Activated CD4-positive, alpha-beta T cell treated with anti-CD3 and anti-CD28 coated beads, Interleukin-2, amount 50 U/mL, for 1 hour (primary cell): ENCODE data around the gene NR1D1.
A peak's percentile ranks its signal among the peaks of the same experiment; 100 is the strongest.

ENCODE experiments used
- DNase-seq: peaks from one replicate; pipeline ENCODE4 v3.0.0-alpha.2; 2020

Gene NR1D1

GRCh38 chr17:40095944-40096791, 4.2 kb downstream of the NR1D1 start:
- DNase-seq: peak; percentile 65

GRCh38 chr17:40095351-40095943, 4.9 kb downstream of the NR1D1 start:
- DNase-seq: no peak

GRCh38 chr17:40094874-40095273, 5.5 kb downstream of the NR1D1 start:
- no peak for DNase-seq

DNA sequence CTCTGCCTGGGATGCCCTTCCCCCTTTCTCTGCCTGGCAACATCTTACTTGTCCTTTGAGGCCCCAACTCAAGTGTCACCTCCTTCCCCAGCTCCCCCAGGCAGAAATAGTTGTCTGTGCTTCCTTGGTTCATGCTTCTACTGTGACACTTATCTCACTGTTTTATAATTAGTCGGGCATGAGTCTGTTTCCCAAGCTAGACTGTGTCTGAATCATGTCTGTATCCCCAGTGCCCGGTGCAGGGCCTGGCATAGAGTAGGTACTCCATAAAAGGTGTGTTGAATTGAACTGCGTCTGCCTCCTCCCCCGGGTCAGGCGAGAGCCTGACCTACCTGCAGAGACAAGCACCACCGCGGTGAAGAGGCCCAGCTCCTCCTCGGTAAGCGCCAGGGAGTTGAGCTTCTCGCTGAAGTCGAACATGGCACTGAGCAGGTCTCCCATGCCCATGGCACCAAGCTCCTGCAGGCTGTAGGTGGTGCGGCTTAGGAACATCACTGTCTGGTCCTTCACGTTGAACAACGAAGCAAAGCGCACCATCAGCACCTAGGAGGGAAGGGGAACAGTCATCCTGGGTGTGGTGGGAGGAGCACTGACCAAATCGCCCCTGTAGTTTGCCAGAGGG, 6.7 kb downstream of the NR1D1 start:
- no peak for DNase-seq

- no peak for DNase-seq
Observed at GRCh38 chr17:40093005-40093579, 7.3 kb downstream of the NR1D1 start.

DNA sequence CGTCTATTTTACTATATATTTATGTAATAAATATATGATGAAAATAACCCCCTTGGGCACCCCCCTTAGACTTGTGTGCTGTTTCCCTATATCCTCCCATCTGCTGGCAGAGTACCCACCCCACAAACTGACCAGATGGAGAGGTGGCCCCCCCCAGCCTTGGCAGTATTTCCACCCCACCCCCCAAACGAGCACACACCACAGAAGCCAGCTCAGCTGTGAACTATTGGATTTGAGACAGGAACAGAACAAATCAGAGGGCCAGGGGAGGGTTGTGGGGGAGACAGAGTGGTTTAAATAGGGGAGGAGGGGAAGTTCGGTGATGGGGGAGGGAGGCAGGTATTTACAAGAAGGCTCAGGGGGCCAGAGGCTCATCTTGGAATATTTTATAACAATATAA, 7.8 kb downstream of the NR1D1 start:
- DNase-seq: no peak

DNA sequence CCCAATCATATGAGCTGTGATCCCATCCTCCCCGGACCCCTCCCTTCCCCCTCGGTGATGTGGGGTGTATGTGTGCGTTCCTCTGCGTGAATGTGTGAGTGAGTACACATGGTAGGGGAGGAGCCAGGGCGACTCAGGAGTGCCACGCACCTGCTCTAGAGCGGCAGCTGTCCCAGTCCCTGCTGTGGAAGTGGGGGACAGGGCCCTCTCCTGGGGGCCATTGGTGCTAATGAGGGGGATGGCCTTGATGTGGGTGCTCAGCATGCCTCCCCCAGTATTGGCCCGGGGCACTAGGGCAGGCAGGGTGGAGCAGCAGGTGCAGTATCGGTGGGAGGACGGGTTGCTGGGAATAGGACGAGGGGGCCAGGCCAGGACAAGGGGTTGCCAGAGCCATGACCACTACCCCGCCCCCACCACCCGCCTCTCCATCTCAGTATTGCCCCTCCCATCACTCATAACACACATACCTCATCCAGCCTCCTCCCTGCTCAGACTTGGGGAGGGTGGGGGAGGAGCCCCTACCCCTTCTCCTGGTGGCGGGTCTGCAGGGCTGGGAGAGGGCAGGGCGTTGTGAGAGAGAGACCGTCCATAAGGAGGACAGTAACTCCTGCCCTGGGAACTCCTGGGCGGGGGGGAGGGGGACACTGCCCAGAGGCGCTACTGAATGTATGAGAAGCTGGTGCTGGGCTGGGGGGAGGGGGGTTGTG, 8.5 kb downstream of the NR1D1 start:
- no peak for DNase-seq

- no peak for DNase-seq
Observed at GRCh38 chr17:40090237-40091119, 9.9 kb downstream of the NR1D1 start.

DNA sequence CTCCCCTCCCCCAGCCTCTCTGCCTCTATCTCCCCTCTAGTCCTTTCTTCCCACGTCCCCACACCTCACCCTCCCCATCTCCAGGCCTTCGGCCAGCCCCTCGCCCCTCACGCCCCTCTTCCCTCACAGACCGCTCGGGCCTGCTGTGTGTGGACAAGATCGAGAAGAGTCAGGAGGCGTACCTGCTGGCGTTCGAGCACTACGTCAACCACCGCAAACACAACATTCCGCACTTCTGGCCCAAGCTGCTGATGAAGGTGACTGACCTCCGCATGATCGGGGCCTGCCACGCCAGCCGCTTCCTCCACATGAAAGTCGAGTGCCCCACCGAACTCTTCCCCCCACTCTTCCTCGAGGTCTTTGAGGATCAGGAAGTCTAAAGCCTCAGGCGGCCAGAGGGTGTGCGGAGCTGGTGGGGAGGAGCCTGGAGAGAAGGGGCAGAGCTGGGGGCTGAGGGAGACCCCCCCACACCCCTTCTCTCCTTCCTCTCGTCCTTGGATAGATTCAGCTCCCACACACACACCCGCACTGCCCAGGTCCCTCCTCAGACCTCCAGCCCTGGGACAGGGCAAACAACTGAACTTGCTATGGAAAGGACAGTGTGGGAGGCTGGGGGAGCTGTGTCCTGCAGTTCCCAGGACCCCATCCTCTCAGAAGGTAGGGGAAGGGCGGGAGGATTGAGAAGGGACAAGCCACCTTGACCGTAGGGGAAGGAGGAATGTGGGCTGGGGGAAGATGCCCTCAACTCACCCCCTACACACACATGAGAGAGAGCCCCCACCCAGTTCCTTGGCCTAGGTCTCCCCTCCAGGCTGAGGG, 11.1 kb downstream of the NR1D1 start:
- no peak for DNase-seq

- DNase-seq: no peak
Observed at GRCh38 chr17:40087903-40088718, 12.3 kb downstream of the NR1D1 start.

DNA sequence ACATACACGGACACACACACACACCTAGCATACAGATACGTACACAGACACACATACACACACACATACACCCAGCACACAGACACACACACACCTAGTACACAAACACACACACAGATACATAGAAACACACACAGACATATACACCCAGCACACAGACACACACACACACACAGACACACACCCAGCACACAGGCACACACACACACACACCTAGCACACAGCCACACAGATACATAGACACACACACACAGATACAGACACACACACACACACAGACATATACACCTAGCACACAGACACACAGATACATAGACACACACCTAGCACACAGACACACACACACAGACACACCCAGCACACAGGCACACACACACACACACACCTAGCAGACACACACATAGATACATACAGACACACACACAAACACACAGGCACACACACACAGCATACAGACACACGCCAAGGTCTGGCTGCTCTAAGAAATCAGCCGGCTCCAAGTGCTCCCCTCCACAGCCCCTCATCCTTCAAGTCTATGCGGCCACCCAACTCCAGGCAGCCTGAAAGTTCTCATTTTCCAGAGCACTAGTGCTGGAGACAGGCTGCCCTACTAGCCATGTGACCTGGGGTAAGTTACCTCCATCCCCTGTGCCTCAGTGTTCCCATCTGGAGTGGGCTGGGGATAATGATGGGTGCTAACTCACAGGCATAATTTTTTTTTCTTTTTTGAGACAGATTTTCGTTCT, 13.2 kb downstream of the NR1D1 start:
- DNase-seq: no peak

GRCh38 chr17:40086150-40087044, 14.0 kb downstream of the NR1D1 start:
- peak; percentile 65 for DNase-seq

- DNase-seq: no peak
Observed at GRCh38 chr17:40084477-40084876, 15.9 kb downstream of the NR1D1 start.

DNA sequence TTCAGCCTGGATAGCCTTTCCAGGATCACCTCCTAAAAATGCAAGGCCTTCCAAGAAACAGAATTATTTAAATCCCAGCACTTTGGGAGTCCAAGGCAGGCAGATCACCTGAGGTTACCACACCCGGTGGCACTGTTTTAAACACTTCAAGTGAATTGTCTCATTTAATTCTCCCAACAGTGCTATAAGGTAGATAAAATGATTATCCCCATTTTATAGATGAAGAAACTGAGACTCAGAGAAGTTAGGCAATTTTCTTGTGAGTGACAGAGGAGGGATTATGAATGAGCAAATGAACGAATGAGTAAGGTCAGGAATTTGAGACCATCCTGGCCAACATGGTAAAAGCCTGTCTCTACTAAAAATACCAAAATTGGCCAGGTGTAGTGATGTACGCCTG, 20.8 kb downstream of the NR1D1 start:
- DNase-seq: no peak

DNA sequence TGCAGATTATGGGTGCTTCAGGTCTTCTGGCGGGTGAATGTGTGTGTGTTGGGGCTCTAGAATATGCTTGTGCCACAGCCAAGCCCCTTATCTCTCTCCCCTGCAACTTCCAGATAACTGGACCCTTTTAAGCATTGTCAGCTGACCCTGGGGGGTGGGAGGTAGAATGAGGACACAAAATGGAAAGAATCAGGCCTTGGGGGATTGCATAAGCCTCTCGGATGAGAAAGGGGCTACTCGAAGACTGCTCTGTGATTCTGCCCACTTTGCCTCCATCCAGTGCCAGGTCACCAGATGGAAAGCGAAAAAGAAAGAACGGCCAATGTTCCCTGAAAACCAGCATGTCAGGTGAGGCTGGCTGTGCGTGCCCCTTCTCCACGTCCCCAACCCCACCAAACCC, 23.8 kb downstream of the NR1D1 start:
- DNase-seq: no peak

DNA sequence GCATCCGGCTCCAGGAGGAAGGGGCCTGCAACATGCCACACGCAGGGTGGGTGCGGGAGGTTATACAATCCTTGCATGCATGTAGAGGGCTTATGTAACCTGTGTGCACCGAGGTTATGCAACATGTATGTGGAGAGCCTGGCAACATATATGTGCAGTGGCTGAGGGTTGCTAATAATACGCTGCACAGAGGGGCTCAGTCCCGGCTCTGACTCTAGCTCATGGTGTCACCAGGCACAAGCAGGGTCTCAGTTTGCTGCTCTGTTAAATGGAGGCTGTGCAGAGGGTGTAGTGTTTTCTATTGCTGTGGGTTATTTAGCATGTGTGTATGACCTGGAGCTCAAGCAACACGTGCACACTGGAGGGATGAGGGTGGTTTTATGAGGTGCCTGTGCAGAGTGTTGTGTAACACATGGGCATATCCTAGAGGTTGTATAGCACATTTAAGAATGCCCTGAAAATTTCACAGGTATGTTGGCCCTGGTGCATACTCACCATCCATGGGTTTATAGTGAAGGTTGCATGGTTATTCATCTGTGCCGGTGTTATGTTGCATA, 24.4 kb downstream of the NR1D1 start:
- no peak for DNase-seq

GRCh38 chr17:40075201-40075941, 25.0 kb downstream of the NR1D1 start:
- DNase-seq: peak; percentile 70

GRCh38 chr17:40074871-40075200, 25.6 kb downstream of the NR1D1 start:
- DNase-seq: no peak
